CD4-positive, alpha-beta T cell (primary cell): Measurements from ENCODE around the gene PHACTR3. TPM values are rescaled to one million over a fixed set of nuclear protein-coding genes. Genes with fewer than 3 reads are reported as not detected.

Source experiments
- ATAC-seq: fragments of 200-7000 bp; cut with Tn5 transposase; one replicate; pipeline ENCODE4 v1.10.0; 2022; ENCODE audit warnings: mild to moderate bottlenecking; ENCODE audit not compliant: poor library complexity
- CTCF ChIA-PET: fragments of 350-600 bp; sonication (Branson Sonifier 250); formaldehyde crosslinking; loops from one replicate; lab custom pipeline; 2021; ENCODE audit warnings: antibody characterized with exemption, inconsistent platforms; lab: Charles Lee
- POLR2A ChIA-PET: fragments of 350-600 bp; sonication (Branson Sonifier 250); formaldehyde crosslinking; loops from one replicate; lab custom pipeline; 2021; ENCODE audit warnings: antibody characterized with exemption, inconsistent platforms; lab: Charles Lee
- DNase-seq, 14 experiments: peaks; one replicate each; pipeline ENCODE4 v3.0.0-alpha.2; 2013 to 2020; ENCODE audit warnings: mixed read lengths in 2 of 14
- H3K27ac ChIP-seq, 2 donors: one replicate each; pipeline versions ENCODE4 v1.5.1 to v1.7.0; 2013; ENCODE audit warnings: low read length in 2 of 2, low read depth in 1 of 2, mild to moderate bottlenecking in 1 of 2
- H3K27me3 ChIP-seq, 2 experiments: 1 replicate in 1 of 2; 2 replicates in 1 of 2; pipeline versions ENCODE4 v1.6.1 to v1.7.0; 2013; ENCODE audit warnings: low read length in 2 of 2, control low read depth in 1 of 2, mild to moderate bottlenecking in 1 of 2, moderate library complexity in 1 of 2; ENCODE audit not compliant: insufficient read depth in 2 of 2, control insufficient read depth in 1 of 2
- H3K36me3 ChIP-seq: one replicate; pipeline ENCODE4 v1.6.1; 2013; ENCODE audit warnings: low read length, control low read depth; ENCODE audit not compliant: insufficient read depth
- H3K4me1 ChIP-seq: one replicate; pipeline ENCODE4 v1.6.1; 2013; ENCODE audit warnings: low read length, control low read depth; ENCODE audit not compliant: insufficient read depth
- H3K4me3 ChIP-seq: one replicate; pipeline ENCODE4 v1.5.1; 2013; ENCODE audit warnings: mild to moderate bottlenecking, low read length, moderate library complexity
- H3K9me3 ChIP-seq, 2 experiments: 1 replicate in 1 of 2; 2 replicates in 1 of 2; pipeline versions ENCODE4 v1.6.1 to v1.7.0; 2013; ENCODE audit warnings: low read length in 2 of 2, mild to moderate bottlenecking in 2 of 2, control low read depth in 1 of 2, moderate library complexity in 1 of 2; ENCODE audit not compliant: control insufficient read depth in 1 of 2, insufficient read depth in 1 of 2
- H3K27ac Mint-ChIP-seq: one replicate; pipeline ENCODE4 v1.8.0; 2020; ENCODE audit warnings: mixed read lengths
- H3K27me3 Mint-ChIP-seq: one replicate; pipeline ENCODE4 v1.8.0; 2021; ENCODE audit warnings: mixed read lengths
- H3K36me3 Mint-ChIP-seq: one replicate; pipeline ENCODE4 v1.8.0; 2021; ENCODE audit warnings: low read depth, mixed read lengths
- H3K4me1 Mint-ChIP-seq: one replicate; pipeline ENCODE4 v1.8.0; 2021; ENCODE audit warnings: low read depth, mixed read lengths
- H3K4me3 Mint-ChIP-seq: one replicate; pipeline ENCODE4 v1.8.0; 2020; ENCODE audit warnings: mild to moderate bottlenecking, mixed read lengths
- H3K9me3 Mint-ChIP-seq: one replicate; pipeline ENCODE4 v1.8.0; 2020; ENCODE audit warnings: mixed read lengths
- CTCF ChIP-seq: fragments of 200-600 bp; IDR thresholded peaks from one replicate; pipeline ENCODE4 v1.8.0; 2022; ENCODE audit warnings: antibody characterized with exemption, mild to moderate bottlenecking
- intact Hi-C, 2 experiments: fragments of 100-400 bp; cut with DNase I in 1 of 2; cut with micrococcal nuclease in 1 of 2; formaldehyde crosslinking; loops; one replicate each; pipeline versions ENCODE4 v1.15.1 to v1.9.0; 2023 to 2025; cut with DNase I, micrococcal nuclease
- total RNA-seq, 174 experiments: library from RNA in 2 of 174; stranded (reverse) in 2 of 174; gene quantifications; one replicate each; pipeline ENCODE4 v1.2.3 and lab custom pipeline; 2021 to 2026

The PHACTR3 gene
- total RNA-seq, 2 experiments from 2014 or later: not detected

GRCh38 chr20:59574308-59574707 lies 30.0 kb upstream of the PHACTR3 start:
- Histone ChIP-seq H3K27me3 (peaks cover 26 to 27% of the 10 kb centered on the region in 2 experiments), H3K27ac (no peak overlapping the region), H3K4me3 (no peak overlapping the region), H3K9me3 (peaks cover 0 to 8% of the 10 kb centered on the region in 2 experiments), H3K36me3 (no peaks in the 10 kb centered on the region), H3K4me1 (peaks cover 6% of the 10 kb centered on the region)
- Mint-ChIP-seq H3K4me1 (peaks cover 7% of the 10 kb centered on the region), H3K27me3 (peaks cover 63% of the 10 kb centered on the region), H3K27ac (no peak overlapping the region), H3K4me3 (no peak overlapping the region), H3K9me3 (no peaks in the 10 kb centered on the region), H3K36me3 (no peaks in the 10 kb centered on the region)
- ChIA-PET POLR2A (no interaction called here), CTCF (no interaction called here)
- ATAC-seq (no peak), DNase-seq (no peak)
- TF ChIP-seq CTCF: no peak
- intact Hi-C loops: no loop called here

- no peak overlapping the region for H3K4me3 ChIP-seq
- no peak overlapping the region for H3K27ac ChIP-seq
- H3K4me1 ChIP-seq: peaks cover 6% of the 10 kb centered on the region
- H3K27me3 ChIP-seq: peaks cover 27 to 30% of the 10 kb centered on the region in 2 experiments
- intact Hi-C loops: no loop called here
- no peak overlapping the region for H3K4me3 Mint-ChIP-seq
- TF ChIP-seq CTCF: no peak
- H3K27me3 Mint-ChIP-seq: peaks cover 67% of the 10 kb centered on the region
- H3K4me1 Mint-ChIP-seq: peaks cover 7% of the 10 kb centered on the region
- H3K36me3 Mint-ChIP-seq: no peaks in the 10 kb centered on the region
- peaks cover 0 to 8% of the 10 kb centered on the region in 2 experiments for H3K9me3 ChIP-seq
- ChIA-PET POLR2A (no interaction called here), CTCF (no interaction called here)
- H3K9me3 Mint-ChIP-seq: no peaks in the 10 kb centered on the region
- no peaks in the 10 kb centered on the region for H3K36me3 ChIP-seq
- ATAC-seq: no peak
- H3K27ac Mint-ChIP-seq: no peak overlapping the region
- no peak for DNase-seq
Observed at GRCh38 chr20:59575216-59575615, 29.1 kb upstream of the PHACTR3 start.

GRCh38 chr20:59575653-59576052 lies 28.7 kb upstream of the PHACTR3 start:
- ChIA-PET POLR2A (no interaction called here), CTCF (no interaction called here)
- Mint-ChIP-seq H3K9me3 (no peaks in the 10 kb centered on the region), H3K27ac (no peak overlapping the region), H3K4me3 (no peak overlapping the region), H3K4me1 (peaks cover 7% of the 10 kb centered on the region), H3K36me3 (no peaks in the 10 kb centered on the region), H3K27me3 (peaks cover 63% of the 10 kb centered on the region)
- H3K27me3 ChIP-seq: peaks cover 27 to 30% of the 10 kb centered on the region in 2 experiments
- H3K36me3 ChIP-seq: no peaks in the 10 kb centered on the region
- TF ChIP-seq CTCF: no peak
- intact Hi-C loops: no loop called here
- peaks cover 6% of the 10 kb centered on the region for H3K4me1 ChIP-seq
- peaks cover 0 to 8% of the 10 kb centered on the region in 2 experiments for H3K9me3 ChIP-seq
- DNase-seq (no peak), ATAC-seq (no peak)
- no peak overlapping the region for H3K4me3 ChIP-seq
- H3K27ac ChIP-seq: no peak overlapping the region
